Measurements from ENCODE around the gene TM9SF3. TPM values are rescaled to one million over a fixed set of nuclear protein-coding genes. Genes with fewer than 3 reads are reported as not detected.
A peak's percentile ranks its signal among the peaks of the same experiment; 100 is the strongest.

The TM9SF3 gene
- total and polyA plus RNA-seq, 2 donors (not counting 1 experiment from before 2014, with no cell fraction given) = 103 to 107 TPM

GRCh38 chr10:96584035-96584434 lies 2.8 kb downstream of the TM9SF3 start:
- Histone ChIP-seq H3K9me3 (ENCODE audit: control insufficient read depth, insufficient read depth, low read depth, low read length) (no peaks in the 10 kb centered on the region), H3K36me3 (ENCODE audit: control insufficient read depth, insufficient read depth, low read length) (no peaks in the 10 kb centered on the region), H3K4me3 (replicated peaks in 1 of 4; ENCODE audit: control extremely low read depth in 1 of 4, insufficient read depth in 1 of 4, low read depth in 3 of 4, low read length in 4 of 4) (peak overlapping the region in 1 of 4 experiments; percentile 98), H3K4me2 (ENCODE audit: extremely low read depth, insufficient read depth, low read length) (no peak overlapping the region), H3K79me2 (ENCODE audit: control insufficient read depth, insufficient read depth, low read length) (peaks cover 75% of the 10 kb centered on the region), H3K4me1 (ENCODE audit: control insufficient read depth, extremely low read depth, insufficient read depth, low read length) (peaks cover 8% of the 10 kb centered on the region), H4K20me1 (ENCODE audit: control insufficient read depth, extremely low read depth, insufficient read depth, low read length) (peaks cover 5% of the 10 kb centered on the region), H3K9ac (ENCODE audit: insufficient read depth, low read length) (no peak overlapping the region), H3K27ac (ENCODE audit: insufficient read depth, low read length) (no peak overlapping the region), H2AFZ (ENCODE audit: low read length) (no peak overlapping the region), H3K27me3 (ENCODE audit: control insufficient read depth, insufficient read depth, low read length) (no peaks in the 10 kb centered on the region)
- no peak for TF ChIP-seq EZH2 (IDR thresholded peaks at IDR 0.05; ENCODE audit: low read length, missing control alignments)
- TF ChIP-seq, protein P1, sequence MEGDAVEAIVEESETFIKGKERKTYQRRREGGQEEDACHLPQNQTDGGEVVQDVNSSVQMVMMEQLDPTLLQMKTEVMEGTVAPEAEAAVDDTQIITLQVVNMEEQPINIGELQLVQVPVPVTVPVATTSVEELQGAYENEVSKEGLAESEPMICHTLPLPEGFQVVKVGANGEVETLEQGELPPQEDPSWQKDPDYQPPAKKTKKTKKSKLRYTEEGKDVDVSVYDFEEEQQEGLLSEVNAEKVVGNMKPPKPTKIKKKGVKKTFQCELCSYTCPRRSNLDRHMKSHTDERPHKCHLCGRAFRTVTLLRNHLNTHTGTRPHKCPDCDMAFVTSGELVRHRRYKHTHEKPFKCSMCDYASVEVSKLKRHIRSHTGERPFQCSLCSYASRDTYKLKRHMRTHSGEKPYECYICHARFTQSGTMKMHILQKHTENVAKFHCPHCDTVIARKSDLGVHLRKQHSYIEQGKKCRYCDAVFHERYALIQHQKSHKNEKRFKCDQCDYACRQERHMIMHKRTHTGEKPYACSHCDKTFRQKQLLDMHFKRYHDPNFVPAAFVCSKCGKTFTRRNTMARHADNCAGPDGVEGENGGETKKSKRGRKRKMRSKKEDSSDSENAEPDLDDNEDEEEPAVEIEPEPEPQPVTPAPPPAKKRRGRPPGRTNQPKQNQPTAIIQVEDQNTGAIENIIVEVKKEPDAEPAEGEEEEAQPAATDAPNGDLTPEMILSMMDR (conservative IDR thresholded peaks at IDR 0.05 in 1 of 2, IDR thresholded peaks at IDR 0.05 in 1 of 2; ENCODE audit: low read depth in 1 of 2, low read length in 2 of 2) = no peak
- no peak for DNase-seq (ENCODE audit: low read depth in 2 of 2)

GRCh38 chr10:96579133-96579532 lies 7.7 kb downstream of the TM9SF3 start:
- TF ChIP-seq EZH2 (IDR thresholded peaks at IDR 0.05; ENCODE audit: low read length, missing control alignments) = no peak
- TF ChIP-seq, protein P1 (conservative IDR thresholded peaks at IDR 0.05 in 1 of 2, IDR thresholded peaks at IDR 0.05 in 1 of 2; ENCODE audit: low read depth in 1 of 2, low read length in 2 of 2) = no peak
- Histone ChIP-seq H3K79me2 (ENCODE audit: control insufficient read depth, insufficient read depth, low read length) (peaks cover 95% of the 10 kb centered on the region), H3K27ac (ENCODE audit: insufficient read depth, low read length) (no peak overlapping the region), H3K4me1 (ENCODE audit: control insufficient read depth, extremely low read depth, insufficient read depth, low read length) (no peaks in the 10 kb centered on the region), H3K9ac (ENCODE audit: insufficient read depth, low read length) (no peak overlapping the region), H3K4me2 (ENCODE audit: extremely low read depth, insufficient read depth, low read length) (no peak overlapping the region), H3K27me3 (ENCODE audit: control insufficient read depth, insufficient read depth, low read length) (no peaks in the 10 kb centered on the region), H3K4me3 (replicated peaks in 1 of 4; ENCODE audit: control extremely low read depth in 1 of 4, insufficient read depth in 1 of 4, low read depth in 3 of 4, low read length in 4 of 4) (no peak overlapping the region), H3K36me3 (ENCODE audit: control insufficient read depth, insufficient read depth, low read length) (no peaks in the 10 kb centered on the region), H4K20me1 (ENCODE audit: control insufficient read depth, extremely low read depth, insufficient read depth, low read length) (peaks cover 8% of the 10 kb centered on the region), H3K9me3 (ENCODE audit: control insufficient read depth, insufficient read depth, low read depth, low read length) (no peaks in the 10 kb centered on the region), H2AFZ (ENCODE audit: low read length) (no peak overlapping the region)
- no peak for DNase-seq (ENCODE audit: low read depth in 2 of 2)

- Histone ChIP-seq H3K27ac (ENCODE audit: insufficient read depth, low read length) (no peak overlapping the region), H3K4me3 (replicated peaks in 1 of 4; ENCODE audit: control extremely low read depth in 1 of 4, insufficient read depth in 1 of 4, low read depth in 3 of 4, low read length in 4 of 4) (no peak overlapping the region), H3K9me3 (ENCODE audit: control insufficient read depth, insufficient read depth, low read depth, low read length) (no peaks in the 10 kb centered on the region), H3K9ac (ENCODE audit: insufficient read depth, low read length) (no peak overlapping the region), H3K36me3 (ENCODE audit: control insufficient read depth, insufficient read depth, low read length) (no peaks in the 10 kb centered on the region), H3K4me2 (ENCODE audit: extremely low read depth, insufficient read depth, low read length) (no peak overlapping the region), H3K4me1 (ENCODE audit: control insufficient read depth, extremely low read depth, insufficient read depth, low read length) (no peaks in the 10 kb centered on the region), H3K27me3 (ENCODE audit: control insufficient read depth, insufficient read depth, low read length) (no peaks in the 10 kb centered on the region), H3K79me2 (ENCODE audit: control insufficient read depth, insufficient read depth, low read length) (peaks cover 93% of the 10 kb centered on the region), H4K20me1 (ENCODE audit: control insufficient read depth, extremely low read depth, insufficient read depth, low read length) (peaks cover 8% of the 10 kb centered on the region), H2AFZ (ENCODE audit: low read length) (no peak overlapping the region)
- TF ChIP-seq, protein P1 (conservative IDR thresholded peaks at IDR 0.05 in 1 of 2, IDR thresholded peaks at IDR 0.05 in 1 of 2; ENCODE audit: low read depth in 1 of 2, low read length in 2 of 2) = no peak
- TF ChIP-seq EZH2 (IDR thresholded peaks at IDR 0.05; ENCODE audit: low read length, missing control alignments) = no peak
- DNase-seq (ENCODE audit: low read depth in 2 of 2) = no peak
Measured at GRCh38 chr10:96578633-96579032, 8.2 kb downstream of the TM9SF3 start.
